Uterus (tissue), 4 donors: ENCODE measurements around the gene RPP30. TPM values are rescaled to one million over a fixed set of nuclear protein-coding genes. Genes with fewer than 3 reads are reported as not detected.

Experiments used
- DNase-seq, 2 donors: peaks; one replicate each; pipeline ENCODE4 v3.0.0-alpha.2; 2019 to 2020
- H3K27ac ChIP-seq, 2 donors: fragments of 200-600 bp; sonication (generic); 1 replicate in 1 of 2; 2 replicates in 1 of 2; pipeline ENCODE4 v1.5.1; 2016 to 2018
- H3K27me3 ChIP-seq, 2 donors: fragments of 200-600 bp; sonication (generic); one replicate each; pipeline ENCODE4 v1.5.1; 2018 to 2019; ENCODE audit warnings: control low read depth in 1 of 2
- H3K36me3 ChIP-seq, 2 donors: fragments of 200-600 bp; sonication (generic); one replicate each; pipeline ENCODE4 v1.5.1; 2019; ENCODE audit warnings: control low read depth in 1 of 2
- H3K4me1 ChIP-seq, 2 donors: fragments of 200-600 bp; sonication (generic); one replicate each; pipeline ENCODE4 v1.5.1; 2018 to 2019; ENCODE audit warnings: control low read depth in 1 of 2
- H3K4me3 ChIP-seq, 2 donors: fragments of 200-600 bp; sonication (generic); 1 replicate in 1 of 2; 2 replicates in 1 of 2; pipeline ENCODE4 v1.5.1; 2018 to 2019; ENCODE audit warnings: mild to moderate bottlenecking in 1 of 2
- H3K9me3 ChIP-seq, 2 donors: fragments of 200-600 bp; sonication (generic); one replicate each; pipeline ENCODE4 v1.5.1; 2019; ENCODE audit warnings: control low read depth in 1 of 2
- POLR2A ChIP-seq, 2 donors: fragments of 450-650 bp; IDR thresholded peaks; one replicate each; pipeline ENCODE4 v1.6.1; 2016; ENCODE audit warnings: antibody characterized with exemption in 2 of 2, mild to moderate bottlenecking in 1 of 2, moderate library complexity in 1 of 2
- intact Hi-C: fragments of 100-400 bp; cut with DNase I; formaldehyde crosslinking; loops from one replicate; pipeline ENCODE4 v1.15.1; 2023; ENCODE audit warnings: low total_unique reads
- total RNA-seq, 4 donors: library from RNA; depleted of rRNA in 3 of 4; stranded (reverse); fragments of >200 nt in 3 of 4; gene quantifications; one replicate each; pipeline versions ENCODE4 v1.1.0 to v1.2.4, GENCODE V29; 2014 to 2023
- TF ChIP-seq, protein P1 (sequence below), 4 experiments: fragments of 200-600 bp in 2 of 4; fragments of 450-650 bp in 2 of 4; sonication (generic) in 2 of 4; IDR thresholded peaks; one replicate each; pipeline ENCODE4 v1.5.1; 2016 to 2019; ENCODE audit warnings: antibody characterized with exemption in 4 of 4, mild to moderate bottlenecking in 2 of 4, moderate library complexity in 1 of 4
- donor health status: DM: yes; HTN: yes; CAD: no.

The RPP30 gene
- total RNA-seq, 4 donors from 2014 or later = 10.9 to 61.1 (median 32.0) TPM

DNA sequence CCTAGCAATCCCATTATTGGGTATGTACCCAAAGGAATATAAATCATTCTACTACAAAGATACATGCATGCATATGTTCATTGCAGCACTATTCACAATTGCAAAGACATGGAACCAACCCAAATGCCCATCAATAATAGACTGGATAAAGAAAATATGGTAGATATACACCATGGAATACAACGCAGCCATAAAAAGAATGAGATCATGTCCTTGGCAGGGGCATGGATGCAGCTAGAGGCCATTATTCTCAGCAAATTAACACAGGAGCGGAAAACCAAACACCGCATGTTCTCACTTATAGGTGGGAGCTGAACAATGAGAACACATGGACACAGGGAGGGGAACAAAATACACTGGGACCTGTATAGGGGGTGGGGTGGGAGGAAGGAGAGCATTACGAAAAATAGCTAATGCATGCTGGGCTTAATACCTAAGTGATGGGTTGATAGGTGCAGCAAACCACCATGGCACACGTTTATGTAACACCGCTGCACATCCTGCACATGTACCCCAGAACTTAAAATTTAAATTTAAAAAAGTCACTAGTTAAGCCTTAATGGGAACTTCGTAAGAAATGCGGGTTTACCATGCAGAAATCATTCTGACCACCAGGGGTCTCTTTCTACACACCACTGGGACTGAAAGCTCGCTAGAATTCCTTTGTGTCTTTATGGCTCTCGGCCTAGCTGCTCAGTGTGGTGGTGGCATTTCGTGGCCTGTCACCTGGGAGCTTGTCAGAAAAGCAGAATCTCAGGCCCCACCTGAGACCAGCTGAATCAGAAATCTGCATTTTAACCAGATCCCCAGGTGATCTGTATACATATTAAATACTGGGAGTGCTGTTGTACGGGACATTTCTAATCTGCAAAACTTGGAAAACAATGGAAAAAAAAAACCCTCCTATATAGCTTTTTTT is 39.6 kb downstream of the RPP30 start:
- Histone ChIP-seq H3K27me3 (no peaks in the 10 kb centered on the region), H3K4me1 (no peaks in the 10 kb centered on the region), H3K27ac (no peak overlapping the region), H3K4me3 (no peak overlapping the region), H3K36me3 (no peaks in the 10 kb centered on the region), H3K9me3 (no peaks in the 10 kb centered on the region)
- intact Hi-C loops = no loop called here
- peak; percentile 24 to 43 for DNase-seq
- TF ChIP-seq, protein P1, sequence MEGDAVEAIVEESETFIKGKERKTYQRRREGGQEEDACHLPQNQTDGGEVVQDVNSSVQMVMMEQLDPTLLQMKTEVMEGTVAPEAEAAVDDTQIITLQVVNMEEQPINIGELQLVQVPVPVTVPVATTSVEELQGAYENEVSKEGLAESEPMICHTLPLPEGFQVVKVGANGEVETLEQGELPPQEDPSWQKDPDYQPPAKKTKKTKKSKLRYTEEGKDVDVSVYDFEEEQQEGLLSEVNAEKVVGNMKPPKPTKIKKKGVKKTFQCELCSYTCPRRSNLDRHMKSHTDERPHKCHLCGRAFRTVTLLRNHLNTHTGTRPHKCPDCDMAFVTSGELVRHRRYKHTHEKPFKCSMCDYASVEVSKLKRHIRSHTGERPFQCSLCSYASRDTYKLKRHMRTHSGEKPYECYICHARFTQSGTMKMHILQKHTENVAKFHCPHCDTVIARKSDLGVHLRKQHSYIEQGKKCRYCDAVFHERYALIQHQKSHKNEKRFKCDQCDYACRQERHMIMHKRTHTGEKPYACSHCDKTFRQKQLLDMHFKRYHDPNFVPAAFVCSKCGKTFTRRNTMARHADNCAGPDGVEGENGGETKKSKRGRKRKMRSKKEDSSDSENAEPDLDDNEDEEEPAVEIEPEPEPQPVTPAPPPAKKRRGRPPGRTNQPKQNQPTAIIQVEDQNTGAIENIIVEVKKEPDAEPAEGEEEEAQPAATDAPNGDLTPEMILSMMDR (IDR thresholded peaks at IDR 0.05) = peak; percentile 71 to 83 (median 77)
- TF ChIP-seq POLR2A (IDR thresholded peaks at IDR 0.05) = no peak

- Histone ChIP-seq H3K36me3 (no peaks in the 10 kb centered on the region), H3K27ac (no peak overlapping the region), H3K9me3 (no peaks in the 10 kb centered on the region), H3K27me3 (no peaks in the 10 kb centered on the region), H3K4me1 (no peaks in the 10 kb centered on the region), H3K4me3 (no peak overlapping the region)
- intact Hi-C loops = no loop called here
- no peak for DNase-seq
- TF ChIP-seq POLR2A (IDR thresholded peaks at IDR 0.05) = no peak
Measured at GRCh38 chr10:90912174-90912573, 40.4 kb downstream of the RPP30 start.

DNA sequence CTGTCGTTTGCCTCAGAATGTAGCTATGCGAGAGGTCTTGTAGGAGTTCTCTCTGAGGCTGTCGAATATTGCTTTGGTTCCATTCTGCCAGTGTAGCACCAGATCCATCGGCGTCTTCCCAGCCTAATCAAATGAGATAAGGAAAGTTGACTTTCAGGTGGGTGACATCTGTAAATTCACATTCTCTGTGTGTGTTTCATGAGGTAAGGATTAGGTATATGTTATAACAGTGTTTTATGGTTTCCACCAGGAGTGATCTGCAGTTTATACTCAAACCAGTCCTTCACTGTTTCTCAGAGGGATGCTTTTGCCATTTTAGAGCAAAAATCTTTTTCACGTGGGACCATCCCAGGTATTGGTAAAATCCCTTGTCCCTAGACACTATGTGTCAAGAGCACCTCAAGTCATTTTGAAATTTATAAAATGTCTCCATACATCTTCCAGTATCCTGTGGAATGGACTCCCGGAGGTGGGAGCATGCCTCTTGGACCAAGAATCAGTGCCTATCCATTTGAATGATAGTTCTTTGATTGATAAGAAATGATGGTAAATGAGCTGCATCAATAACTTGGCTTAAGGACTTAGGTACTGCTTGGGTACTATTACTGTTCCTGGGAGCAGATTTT is 41.2 kb downstream of the RPP30 start:
- DNase-seq = no peak
- intact Hi-C loops = no loop called here
- Histone ChIP-seq H3K27me3 (no peaks in the 10 kb centered on the region), H3K4me1 (no peaks in the 10 kb centered on the region), H3K9me3 (no peaks in the 10 kb centered on the region), H3K36me3 (no peaks in the 10 kb centered on the region), H3K27ac (no peak overlapping the region), H3K4me3 (no peak overlapping the region)
- TF ChIP-seq, protein P1 (IDR thresholded peaks at IDR 0.05) = no peak
- no peak for TF ChIP-seq POLR2A (IDR thresholded peaks at IDR 0.05)

- TF ChIP-seq, protein P1 (IDR thresholded peaks at IDR 0.05) = no peak
- no peak for TF ChIP-seq POLR2A (IDR thresholded peaks at IDR 0.05)
- H3K4me3 ChIP-seq = no peak overlapping the region
- no peaks in the 10 kb centered on the region for H3K4me1 ChIP-seq
- no peaks in the 10 kb centered on the region for H3K9me3 ChIP-seq
- no peak overlapping the region for H3K27ac ChIP-seq
- H3K36me3 ChIP-seq = no peaks in the 10 kb centered on the region
- H3K27me3 ChIP-seq = no peaks in the 10 kb centered on the region
- no peak for DNase-seq
- intact Hi-C loops = no loop called here
Measured at GRCh38 chr10:90913774-90914420, 42.1 kb downstream of the RPP30 start.

- no peak overlapping the region for H3K4me3 ChIP-seq
- H3K4me1 ChIP-seq = no peaks in the 10 kb centered on the region
- DNase-seq = no peak
- no peaks in the 10 kb centered on the region for H3K36me3 ChIP-seq
- TF ChIP-seq, protein P1 (IDR thresholded peaks at IDR 0.05) = no peak
- TF ChIP-seq POLR2A (IDR thresholded peaks at IDR 0.05) = no peak
- H3K27me3 ChIP-seq = no peaks in the 10 kb centered on the region
- no peaks in the 10 kb centered on the region for H3K9me3 ChIP-seq
- intact Hi-C loops = loop anchor here (5.0 kb wide), 1 partner anchor 337 kb away; no protein-coding TSS in a partner anchor
- no peak overlapping the region for H3K27ac ChIP-seq
Measured at GRCh38 chr10:90914992-90915765, 43.4 kb downstream of the RPP30 start.
